Neural cell (in vitro differentiated cells): ENCODE measurements around the gene EYA4.

Experiments
- EP300 ChIP-seq: fragments of 450-650 bp; conservative IDR thresholded peaks from 2 replicates; pipeline ENCODE4 v1.6.1; 2014; ENCODE audit warnings: antibody characterized with exemption, mild to moderate bottlenecking, moderate library complexity; ENCODE audit not compliant: poor library complexity, severe bottlenecking
- EZH2 ChIP-seq: fragments of 200-600, 300-800 bp; shearing (Covaris generic), sonication (generic); IDR thresholded peaks from 2 replicates; pipeline ENCODE4 v1.6.1; 2014; ENCODE audit warnings: antibody characterized with exemption, low read length, borderline replicate concordance, mild to moderate bottlenecking; ENCODE audit not compliant: insufficient read depth, poor library complexity, severe bottlenecking
- POLR2AphosphoS5 ChIP-seq: IDR thresholded peaks from 2 replicates; pipeline ENCODE4 v1.6.1; 2012
- RAD21 ChIP-seq: fragments of 450-650 bp; conservative IDR thresholded peaks from 2 replicates; pipeline ENCODE4 v1.6.1; 2014; ENCODE audit warnings: antibody characterized with exemption, mild to moderate bottlenecking, moderate library complexity
- REST ChIP-seq: IDR thresholded peaks from 2 replicates; pipeline ENCODE4 v1.6.1; 2012; ENCODE audit warnings: borderline replicate concordance
- SMC3 ChIP-seq: fragments of 450-650 bp; conservative IDR thresholded peaks from 2 replicates; pipeline ENCODE4 v1.6.1; 2014; ENCODE audit warnings: antibody characterized with exemption, mild to moderate bottlenecking, moderate library complexity; ENCODE audit not compliant: poor library complexity
- TF ChIP-seq, protein P1 (sequence below): fragments of 450-650 bp; IDR thresholded peaks from 2 replicates; pipeline ENCODE4 v1.5.1; 2014; ENCODE audit warnings: antibody characterized with exemption, mild to moderate bottlenecking, moderate library complexity; ENCODE audit not compliant: poor library complexity, severe bottlenecking

DNA sequence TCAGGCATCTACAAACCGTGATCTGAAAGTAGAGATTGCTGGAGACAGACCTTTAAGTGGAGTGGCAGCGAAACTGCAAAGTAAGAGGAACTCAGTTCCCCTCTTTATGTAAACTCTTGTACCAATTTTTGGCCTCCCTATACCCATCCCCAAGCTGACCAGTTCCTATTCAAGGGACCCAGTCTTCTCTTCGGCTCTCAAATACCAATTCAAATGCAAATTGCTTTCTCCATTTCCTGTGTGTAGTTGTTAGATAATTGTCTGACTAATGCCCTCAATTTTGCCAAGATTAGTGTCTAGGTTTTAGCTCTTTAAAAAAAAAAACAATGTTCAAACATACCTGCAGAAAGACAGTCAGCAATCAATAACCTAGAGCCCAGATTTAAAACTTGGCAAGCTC lies 150.9 kb downstream of the EYA4 start:
- TF ChIP-seq EP300 (no peak), REST (no peak), POLR2AphosphoS5 (no peak), EZH2 (no peak), RAD21 (no peak), SMC3 (no peak)
- TF ChIP-seq, protein P1, sequence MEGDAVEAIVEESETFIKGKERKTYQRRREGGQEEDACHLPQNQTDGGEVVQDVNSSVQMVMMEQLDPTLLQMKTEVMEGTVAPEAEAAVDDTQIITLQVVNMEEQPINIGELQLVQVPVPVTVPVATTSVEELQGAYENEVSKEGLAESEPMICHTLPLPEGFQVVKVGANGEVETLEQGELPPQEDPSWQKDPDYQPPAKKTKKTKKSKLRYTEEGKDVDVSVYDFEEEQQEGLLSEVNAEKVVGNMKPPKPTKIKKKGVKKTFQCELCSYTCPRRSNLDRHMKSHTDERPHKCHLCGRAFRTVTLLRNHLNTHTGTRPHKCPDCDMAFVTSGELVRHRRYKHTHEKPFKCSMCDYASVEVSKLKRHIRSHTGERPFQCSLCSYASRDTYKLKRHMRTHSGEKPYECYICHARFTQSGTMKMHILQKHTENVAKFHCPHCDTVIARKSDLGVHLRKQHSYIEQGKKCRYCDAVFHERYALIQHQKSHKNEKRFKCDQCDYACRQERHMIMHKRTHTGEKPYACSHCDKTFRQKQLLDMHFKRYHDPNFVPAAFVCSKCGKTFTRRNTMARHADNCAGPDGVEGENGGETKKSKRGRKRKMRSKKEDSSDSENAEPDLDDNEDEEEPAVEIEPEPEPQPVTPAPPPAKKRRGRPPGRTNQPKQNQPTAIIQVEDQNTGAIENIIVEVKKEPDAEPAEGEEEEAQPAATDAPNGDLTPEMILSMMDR = no peak
